Calu3 (cell line): ENCODE results near the gene TUBGCP4. TPM values are rescaled to one million over a fixed set of nuclear protein-coding genes. Genes with fewer than 3 reads are reported as not detected.

Experiments
- BruUV-seq: library from RNA; stranded (reverse); fragments of 400-500 nt; replicated peaks from 2 replicates; lab custom pipeline; 2021; lab: Mats Ljungman, UMichigan
- CTCF ChIA-PET: fragments of 300-600 bp; sonication (Branson Sonifier 250); formaldehyde crosslinking; loops from one replicate; lab custom pipeline; 2022; ENCODE audit warnings: antibody characterized with exemption; lab: Charles Lee
- DNase-seq: peaks from one replicate; pipeline ENCODE4 v3.0.0; 2022
- H3K27ac Mint-ChIP-seq: one replicate; pipeline ENCODE4 v1.8.0; 2022; ENCODE audit warnings: mixed read lengths; ENCODE audit not compliant: unreplicated experiment
- H3K27me3 Mint-ChIP-seq: one replicate; pipeline ENCODE4 v1.8.0; 2022; ENCODE audit warnings: mixed read lengths; ENCODE audit not compliant: unreplicated experiment
- H3K36me3 Mint-ChIP-seq: one replicate; pipeline ENCODE4 v1.8.0; 2022; ENCODE audit warnings: mild to moderate bottlenecking, moderate library complexity, mixed read lengths; ENCODE audit not compliant: insufficient read depth, unreplicated experiment
- H3K4me1 Mint-ChIP-seq: one replicate; pipeline ENCODE4 v1.8.0; 2022; ENCODE audit warnings: mild to moderate bottlenecking, low read depth, mixed read lengths; ENCODE audit not compliant: unreplicated experiment
- H3K4me3 Mint-ChIP-seq: one replicate; pipeline ENCODE4 v1.8.0; 2022; ENCODE audit warnings: mild to moderate bottlenecking, low read depth, moderate library complexity, mixed read lengths; ENCODE audit not compliant: unreplicated experiment
- H3K9me3 Mint-ChIP-seq: one replicate; pipeline ENCODE4 v1.8.0; 2022; ENCODE audit warnings: low read depth, mixed read lengths; ENCODE audit not compliant: unreplicated experiment
- intact Hi-C: fragments of 100-400 bp; cut with micrococcal nuclease; formaldehyde crosslinking; loops from one replicate; pipeline ENCODE4 v1.10.0; 2022; ENCODE audit not compliant: unreplicated experiment
- total RNA-seq: library from RNA; stranded (reverse); gene quantifications from 2 replicates; pipeline ENCODE4 v1.2.3, GENCODE V29; 2022
- TF ChIP-seq, protein P1 (sequence below): fragments of 200-600 bp; IDR thresholded peaks from one replicate; pipeline ENCODE4 v1.8.0; 2022; ENCODE audit warnings: antibody characterized with exemption; ENCODE audit not compliant: unreplicated experiment

TUBGCP4 gene
- total RNA-seq, 1 experiment from 2014 or later: 19.3 TPM

DNA sequence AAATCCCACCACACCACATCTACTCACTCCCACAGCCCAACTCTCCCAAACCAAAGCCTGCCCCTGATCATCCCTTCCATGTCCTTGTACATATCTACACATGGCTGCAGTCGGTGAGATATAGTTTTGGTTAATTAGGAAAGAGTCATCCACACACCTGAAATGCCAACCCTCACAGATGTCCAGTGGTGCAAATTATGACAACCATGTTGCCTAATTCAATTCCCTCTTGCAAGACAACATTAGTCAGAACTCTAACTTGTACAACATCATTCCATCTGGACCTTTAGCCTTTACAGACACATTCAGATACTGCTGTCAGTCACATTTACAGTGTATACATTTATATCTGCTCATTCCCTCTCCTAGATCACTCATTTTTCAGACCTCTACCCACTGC lies 41.2 kb downstream of the TUBGCP4 start:
- intact Hi-C loops: no loop called here

DNA sequence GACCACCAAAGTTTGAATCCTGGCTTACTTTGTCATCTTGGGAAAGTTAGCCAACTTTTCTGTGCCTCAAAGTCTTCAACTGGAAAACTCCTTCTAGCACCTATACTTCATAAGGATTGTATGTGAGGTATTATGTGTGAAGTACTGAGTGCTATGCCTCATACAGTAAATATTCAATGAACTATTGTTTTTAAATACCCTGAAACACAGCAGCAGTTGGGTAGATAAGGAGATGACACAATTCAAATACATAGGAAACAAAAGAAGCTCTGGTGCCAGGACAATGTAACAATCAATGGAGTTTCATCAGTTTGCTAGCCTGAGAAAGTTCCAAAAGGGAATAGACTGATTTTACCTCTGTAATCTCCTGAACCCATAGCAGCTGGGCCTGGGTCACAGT lies 43.3 kb downstream of the TUBGCP4 start:
- no TSS peak for BruUV-seq
- no peak for DNase-seq
- TF ChIP-seq, protein P1, sequence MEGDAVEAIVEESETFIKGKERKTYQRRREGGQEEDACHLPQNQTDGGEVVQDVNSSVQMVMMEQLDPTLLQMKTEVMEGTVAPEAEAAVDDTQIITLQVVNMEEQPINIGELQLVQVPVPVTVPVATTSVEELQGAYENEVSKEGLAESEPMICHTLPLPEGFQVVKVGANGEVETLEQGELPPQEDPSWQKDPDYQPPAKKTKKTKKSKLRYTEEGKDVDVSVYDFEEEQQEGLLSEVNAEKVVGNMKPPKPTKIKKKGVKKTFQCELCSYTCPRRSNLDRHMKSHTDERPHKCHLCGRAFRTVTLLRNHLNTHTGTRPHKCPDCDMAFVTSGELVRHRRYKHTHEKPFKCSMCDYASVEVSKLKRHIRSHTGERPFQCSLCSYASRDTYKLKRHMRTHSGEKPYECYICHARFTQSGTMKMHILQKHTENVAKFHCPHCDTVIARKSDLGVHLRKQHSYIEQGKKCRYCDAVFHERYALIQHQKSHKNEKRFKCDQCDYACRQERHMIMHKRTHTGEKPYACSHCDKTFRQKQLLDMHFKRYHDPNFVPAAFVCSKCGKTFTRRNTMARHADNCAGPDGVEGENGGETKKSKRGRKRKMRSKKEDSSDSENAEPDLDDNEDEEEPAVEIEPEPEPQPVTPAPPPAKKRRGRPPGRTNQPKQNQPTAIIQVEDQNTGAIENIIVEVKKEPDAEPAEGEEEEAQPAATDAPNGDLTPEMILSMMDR: no peak
- Mint-ChIP-seq H3K27me3 (no peaks in the 10 kb centered on the region), H3K36me3 (peaks cover 31% of the 10 kb centered on the region), H3K9me3 (no peaks in the 10 kb centered on the region), H3K4me3 (no peak overlapping the region), H3K4me1 (no peaks in the 10 kb centered on the region), H3K27ac (no peak overlapping the region)
- intact Hi-C loops: no loop called here
- CTCF ChIA-PET: no interaction called here

More for the DNA sequence above, 41.2 kb downstream of the TUBGCP4 start:
- Mint-ChIP-seq H3K9me3 (no peaks in the 10 kb centered on the region), H3K27me3 (no peaks in the 10 kb centered on the region), H3K36me3 (peaks cover 21% of the 10 kb centered on the region), H3K4me1 (no peaks in the 10 kb centered on the region), H3K4me3 (no peak overlapping the region), H3K27ac (no peak overlapping the region)
- no TSS peak for BruUV-seq
- CTCF ChIA-PET: no interaction called here
- TF ChIP-seq, protein P1: no peak
- DNase-seq: no peak

DNA sequence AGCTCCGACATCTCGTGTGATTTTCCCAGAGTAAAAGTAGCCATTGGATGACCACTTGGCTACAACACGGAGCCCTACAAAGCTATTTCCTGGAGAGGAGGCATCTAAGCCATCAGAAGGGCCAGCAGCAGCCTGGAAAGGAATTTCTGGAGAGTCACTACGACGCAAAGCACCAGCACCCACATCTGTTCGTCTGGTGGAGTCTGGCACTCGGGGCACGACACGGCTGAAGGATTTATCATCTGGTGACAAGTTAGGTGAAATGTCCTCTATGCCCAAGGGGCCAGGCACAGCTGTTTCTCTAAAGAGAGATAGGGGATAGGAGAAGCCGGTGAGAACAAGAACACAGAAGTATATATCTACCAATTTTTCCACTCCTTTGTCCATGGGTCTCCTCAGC lies 49.5 kb downstream of the TUBGCP4 start:
- BruUV-seq: no TSS peak
- Mint-ChIP-seq H3K27me3 (no peaks in the 10 kb centered on the region), H3K36me3 (peaks cover 14% of the 10 kb centered on the region), H3K9me3 (no peaks in the 10 kb centered on the region), H3K4me3 (no peak overlapping the region), H3K4me1 (no peaks in the 10 kb centered on the region), H3K27ac (no peak overlapping the region)
- TF ChIP-seq, protein P1: no peak
- intact Hi-C loops: no loop called here
- CTCF ChIA-PET: no interaction called here
- DNase-seq: no peak

DNA sequence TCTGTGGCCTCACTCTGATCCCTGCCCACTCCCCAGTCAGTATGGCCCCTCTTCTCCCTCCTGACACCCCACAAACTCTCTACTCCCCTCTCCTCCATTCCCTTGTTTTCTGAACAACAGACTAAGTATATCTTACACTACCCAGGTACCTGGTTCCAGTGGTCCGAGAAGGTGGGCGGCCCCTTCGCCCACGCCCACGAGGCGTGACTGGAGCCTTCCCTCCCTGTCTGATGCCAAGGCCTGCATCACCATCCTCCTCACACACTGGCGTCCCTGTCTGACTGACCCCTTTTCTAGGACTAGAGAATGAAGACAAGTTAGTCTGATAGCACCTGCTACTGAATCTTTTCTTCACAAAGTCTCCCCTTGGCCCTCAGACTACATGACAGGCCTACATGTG lies 50.0 kb downstream of the TUBGCP4 start:
- Mint-ChIP-seq H3K4me3 (no peak overlapping the region), H3K36me3 (peaks cover 14% of the 10 kb centered on the region), H3K4me1 (no peaks in the 10 kb centered on the region), H3K27me3 (no peaks in the 10 kb centered on the region), H3K9me3 (no peaks in the 10 kb centered on the region), H3K27ac (no peak overlapping the region)
- intact Hi-C loops: no loop called here
- TF ChIP-seq, protein P1: no peak
- BruUV-seq: no TSS peak
- CTCF ChIA-PET: no interaction called here
- DNase-seq: no peak
